CD4-positive, alpha-beta T cell (primary cell): Measurements from ENCODE around the gene SHF. TPM values are rescaled to one million over a fixed set of nuclear protein-coding genes. Genes with fewer than 3 reads are reported as not detected.
"Not testable (repeated sequence)": the region's sequence is repeated elsewhere in the genome, so short reads cannot be mapped to it uniquely, and the experiment has no call there.

Experiments
- ATAC-seq: fragments of 200-7000 bp; cut with Tn5 transposase; one replicate; pipeline ENCODE4 v1.10.0; 2022; ENCODE audit warnings: mild to moderate bottlenecking; ENCODE audit not compliant: poor library complexity
- CTCF ChIA-PET: fragments of 350-600 bp; sonication (Branson Sonifier 250); formaldehyde crosslinking; loops from one replicate; lab custom pipeline; 2021; ENCODE audit warnings: antibody characterized with exemption, inconsistent platforms; lab: Charles Lee
- POLR2A ChIA-PET: fragments of 350-600 bp; sonication (Branson Sonifier 250); formaldehyde crosslinking; loops from one replicate; lab custom pipeline; 2021; ENCODE audit warnings: antibody characterized with exemption, inconsistent platforms; lab: Charles Lee
- DNase-seq, 14 experiments: peaks; one replicate each; pipeline ENCODE4 v3.0.0-alpha.2; 2013 to 2020; ENCODE audit warnings: mixed read lengths in 2 of 14
- H3K27ac ChIP-seq, 2 donors: one replicate each; pipeline versions ENCODE4 v1.5.1 to v1.7.0; 2013; ENCODE audit warnings: low read length in 2 of 2, low read depth in 1 of 2, mild to moderate bottlenecking in 1 of 2
- H3K27me3 ChIP-seq, 2 experiments: 1 replicate in 1 of 2; 2 replicates in 1 of 2; pipeline versions ENCODE4 v1.6.1 to v1.7.0; 2013; ENCODE audit warnings: low read length in 2 of 2, control low read depth in 1 of 2, mild to moderate bottlenecking in 1 of 2, moderate library complexity in 1 of 2; ENCODE audit not compliant: insufficient read depth in 2 of 2, control insufficient read depth in 1 of 2
- H3K36me3 ChIP-seq: one replicate; pipeline ENCODE4 v1.6.1; 2013; ENCODE audit warnings: low read length, control low read depth; ENCODE audit not compliant: insufficient read depth
- H3K4me1 ChIP-seq: one replicate; pipeline ENCODE4 v1.6.1; 2013; ENCODE audit warnings: low read length, control low read depth; ENCODE audit not compliant: insufficient read depth
- H3K4me3 ChIP-seq: one replicate; pipeline ENCODE4 v1.5.1; 2013; ENCODE audit warnings: mild to moderate bottlenecking, low read length, moderate library complexity
- H3K9me3 ChIP-seq, 2 experiments: 1 replicate in 1 of 2; 2 replicates in 1 of 2; pipeline versions ENCODE4 v1.6.1 to v1.7.0; 2013; ENCODE audit warnings: low read length in 2 of 2, mild to moderate bottlenecking in 2 of 2, control low read depth in 1 of 2, moderate library complexity in 1 of 2; ENCODE audit not compliant: control insufficient read depth in 1 of 2, insufficient read depth in 1 of 2
- H3K27ac Mint-ChIP-seq: one replicate; pipeline ENCODE4 v1.8.0; 2020; ENCODE audit warnings: mixed read lengths
- H3K27me3 Mint-ChIP-seq: one replicate; pipeline ENCODE4 v1.8.0; 2021; ENCODE audit warnings: mixed read lengths
- H3K36me3 Mint-ChIP-seq: one replicate; pipeline ENCODE4 v1.8.0; 2021; ENCODE audit warnings: low read depth, mixed read lengths
- H3K4me1 Mint-ChIP-seq: one replicate; pipeline ENCODE4 v1.8.0; 2021; ENCODE audit warnings: low read depth, mixed read lengths
- H3K4me3 Mint-ChIP-seq: one replicate; pipeline ENCODE4 v1.8.0; 2020; ENCODE audit warnings: mild to moderate bottlenecking, mixed read lengths
- H3K9me3 Mint-ChIP-seq: one replicate; pipeline ENCODE4 v1.8.0; 2020; ENCODE audit warnings: mixed read lengths
- CTCF ChIP-seq: fragments of 200-600 bp; IDR thresholded peaks from one replicate; pipeline ENCODE4 v1.8.0; 2022; ENCODE audit warnings: antibody characterized with exemption, mild to moderate bottlenecking
- intact Hi-C, 2 experiments: fragments of 100-400 bp; cut with DNase I in 1 of 2; cut with micrococcal nuclease in 1 of 2; formaldehyde crosslinking; loops; one replicate each; pipeline versions ENCODE4 v1.15.1 to v1.9.0; 2023 to 2025; cut with DNase I, micrococcal nuclease
- total RNA-seq, 174 experiments: library from RNA in 2 of 174; stranded (reverse) in 2 of 174; gene quantifications; one replicate each; pipeline ENCODE4 v1.2.3 and lab custom pipeline; 2021 to 2026

Gene SHF
- total RNA-seq, 2 experiments from 2014 or later = 3.7 to 3.9 TPM

GRCh38 chr15:45137703-45138102 lies 50.1 kb downstream of the SHF start:
- Mint-ChIP-seq H3K9me3 (no peaks in the 10 kb centered on the region), H3K4me1 (peaks cover 16% of the 10 kb centered on the region), H3K4me3 (no peak overlapping the region), H3K36me3 (no peaks in the 10 kb centered on the region), H3K27me3 (peaks cover 38% of the 10 kb centered on the region), H3K27ac (no peak overlapping the region)
- ChIA-PET POLR2A (interaction anchor here (0.7 kb wide), 1 partner anchor 467 kb away, joined by 3 read pairs; no protein-coding TSS in a partner anchor), CTCF (interaction anchor here (2.0 kb wide), 1 partner anchor 20 kb away, joined by 11 read pairs; no protein-coding TSS in a partner anchor)
- H3K4me3 ChIP-seq = no peak overlapping the region
- DNase-seq = no peak
- no peak for TF ChIP-seq CTCF
- H3K9me3 ChIP-seq = no peaks in the 10 kb centered on the region
- H3K4me1 ChIP-seq = peaks cover 18% of the 10 kb centered on the region
- peaks cover 31 to 36% of the 10 kb centered on the region in 2 experiments for H3K27me3 ChIP-seq
- no peaks in the 10 kb centered on the region for H3K36me3 ChIP-seq
- no peak overlapping the region for H3K27ac ChIP-seq
- no peak for ATAC-seq
- intact Hi-C loops = no loop called here

DNA sequence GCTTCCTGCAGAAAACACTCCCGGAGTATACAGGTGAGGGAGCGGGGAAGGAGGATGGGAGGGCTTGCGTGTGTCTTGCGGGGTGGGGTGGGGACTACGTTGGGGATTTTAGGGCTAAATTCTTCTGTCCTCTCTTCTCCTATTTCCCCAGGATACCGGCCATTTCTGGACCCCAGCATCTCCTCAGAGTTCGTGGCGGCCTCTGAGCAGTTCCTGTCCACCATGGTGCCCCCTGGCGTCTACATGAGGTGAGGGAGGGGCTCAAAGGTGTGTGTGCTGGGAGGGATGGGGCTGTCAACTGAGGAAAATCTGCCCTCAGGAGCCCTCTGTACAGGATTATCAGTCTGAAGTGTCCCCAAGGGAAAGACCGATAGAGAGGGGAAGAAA lies 51.4 kb downstream of the SHF start:
- ATAC-seq = peak; percentile 43
- H3K4me1 Mint-ChIP-seq = peaks cover 16% of the 10 kb centered on the region

GRCh38 chr15:45135705-45136377 lies 51.9 kb downstream of the SHF start:
- DNase-seq, intact Hi-C loops, H3K27ac Mint-ChIP-seq, H3K27ac ChIP-seq, H3K9me3 ChIP-seq, H3K4me3 ChIP-seq, POLR2A ChIA-PET, H3K36me3 ChIP-seq, H3K9me3 Mint-ChIP-seq, H3K36me3 Mint-ChIP-seq: not testable (repeated sequence)
- Histone ChIP-seq H3K27me3 (peaks cover 32 to 36% of the 10 kb centered on the region in 2 experiments), H3K4me1 (peaks cover 18% of the 10 kb centered on the region)
- Mint-ChIP-seq H3K4me3 (peak overlapping the region; percentile 48), H3K27me3 (peaks cover 57% of the 10 kb centered on the region), H3K4me1 (peaks cover 16% of the 10 kb centered on the region)
- CTCF ChIA-PET = interaction anchor here (1.1 to 2.9 kb wide), 2 partner anchors 10 to 18 kb away, joined by 3 to 9 read pairs; no protein-coding TSS in a partner anchor
- peak; percentile 17 for ATAC-seq

More for the DNA sequence above, 51.4 kb downstream of the SHF start:
- no peaks in the 10 kb centered on the region for H3K36me3 ChIP-seq
- peak overlapping the region; percentile 68 for H3K4me3 Mint-ChIP-seq
- H3K27me3 ChIP-seq = peaks cover 32 to 36% of the 10 kb centered on the region in 2 experiments
- no peaks in the 10 kb centered on the region for H3K36me3 Mint-ChIP-seq
- peak in 4 of 14 experiments; percentile 9 to 46 (median 39) for DNase-seq
- CTCF ChIA-PET = interaction anchor here (2.0 kb wide), 1 partner anchor 18 kb away, joined by 11 read pairs; no protein-coding TSS in a partner anchor
- no peak overlapping the region for H3K27ac Mint-ChIP-seq
- H3K4me3 ChIP-seq = no peak overlapping the region
- TF ChIP-seq CTCF = peak; percentile 33
- peaks cover 52% of the 10 kb centered on the region for H3K27me3 Mint-ChIP-seq
- no peak overlapping the region for H3K27ac ChIP-seq
- no peaks in the 10 kb centered on the region for H3K9me3 Mint-ChIP-seq
- intact Hi-C loops = no loop called here
- H3K9me3 ChIP-seq = no peaks in the 10 kb centered on the region
- POLR2A ChIA-PET = no interaction called here
- H3K4me1 ChIP-seq = peaks cover 18% of the 10 kb centered on the region
